ENCODE results near the gene EIF5AL1. TPM values are rescaled to one million over a fixed set of nuclear protein-coding genes. Genes with fewer than 3 reads are reported as not detected.
"Not testable (repeated sequence)": the region's sequence is repeated elsewhere in the genome, so short reads cannot be mapped to it uniquely, and the experiment has no call there.

Gene EIF5AL1
- total and polyA plus RNA-seq, 9 of the 15 experiments (the other 6 are each of a cell fraction or from before 2014, with no cell fraction given): 0.03 to 3.4 (median 0.53) TPM; not detected in 1

- H3K4me3 ChIP-seq; CTCF ChIA-PET (ENCODE audit: low intra/inter-chr PET ratio); H3K4me1 ChIP-seq (replicated peaks in 1 of 2; ENCODE audit: control insufficient read depth in 2 of 2, insufficient read depth in 2 of 2, low read length in 2 of 2); H3K79me2 ChIP-seq (ENCODE audit: control insufficient read depth, insufficient read depth, low read length); H4K20me1 ChIP-seq (replicated peaks; ENCODE audit: control insufficient read depth, insufficient read depth, low read length); H3K9me1 ChIP-seq (ENCODE audit: control insufficient read depth, insufficient read depth, low read length); H3K4me2 ChIP-seq (ENCODE audit: insufficient read depth, low read length); H3K27ac ChIP-seq (ENCODE audit: extremely low read depth, low read depth, low read length); intact Hi-C loops (cut with micrococcal nuclease); BruUV-seq (replicated peaks); H3K9me3 ChIP-seq (replicated peaks; ENCODE audit: control insufficient read depth, insufficient read depth, low read depth, low read length); ATAC-seq; DNase-seq (ENCODE audit: extremely low read depth in 1 of 4, low spot score in 3 of 4); H3K9ac ChIP-seq (ENCODE audit: insufficient read depth in 1 of 2, low read depth in 2 of 2, low read length in 2 of 2); FAIRE-seq; H2AFZ ChIP-seq (ENCODE audit: low read depth, low read length); H3K36me3 ChIP-seq (ENCODE audit: control insufficient read depth, insufficient read depth, low read length); TF ChIP-seq TOE1 (CRISPR knock-in tag; IDR thresholded peaks at IDR 0.05; ENCODE audit: borderline replicate concordance, low read depth): not testable (repeated sequence)
- WGBS (ENCODE audit: insufficient coverage, low coverage, missing lambda C conversion rate): 0% methylated on average over 2 of the region's 2 CpGs
- in situ Hi-C loops (cut with MboI): loop anchor here (10.0 kb wide), 1 partner anchor 578 kb away; no protein-coding TSS in a partner anchor
- TF ChIP-seq TFE3 (CRISPR knock-in tag; IDR thresholded peaks at IDR 0.05): peak; percentile 97
- peak; percentile 79 for TF ChIP-seq RAD51 (IDR thresholded peaks at IDR 0.05; ENCODE audit: borderline replicate concordance, low read depth)
- peak; percentile 30; the same call in 1 of the 2 replicates for TF ChIP-seq CBFA2T2 (conservative IDR thresholded peaks at IDR 0.05)
- peak; percentile 61; the same call in 1 of the 2 replicates for TF ChIP-seq TOE1 (IDR thresholded peaks at IDR 0.05; ENCODE audit: borderline replicate concordance)
- POLR2A ChIA-PET: interaction anchor here (1.2 kb wide), 1 partner anchor 199 kb away, joined by 3 read pairs; no protein-coding TSS in a partner anchor
- peaks cover 6 to 15% of the 10 kb centered on the region in 2 experiments; a peak in 4 of 5 replicates for H3K27me3 ChIP-seq (ENCODE audit: control insufficient read depth in 2 of 2, insufficient read depth in 2 of 2, low read length in 2 of 2)
Observed at GRCh38 chr10:79547128-79547527, 34.8 kb downstream of the EIF5AL1 start.
